Activated naive CD4-positive, alpha-beta T cell treated with anti-CD3 and anti-CD28 coated beads, Interleukin-2, amount 50 U/mL, for 72 hours (primary cell): ENCODE results near the gene ABCC4. TPM values are rescaled to one million over a fixed set of nuclear protein-coding genes. Genes with fewer than 3 reads are reported as not detected.

Source experiments
- ATAC-seq, 2 donors: fragments of 150-1000 bp; cut with Tn5 transposase; 2 replicates each; pipeline ENCODE4 v1.10.0; 2021; ENCODE audit warnings: mild to moderate bottlenecking in 2 of 2, moderate library complexity in 2 of 2
- DNase-seq, 2 donors: peaks; one replicate each; pipeline ENCODE4 v3.0.0; 2021 to 2022; ENCODE audit warnings: low spot score in 2 of 2
- H3K27ac Mint-ChIP-seq, 2 donors: one replicate each; pipeline ENCODE4 v1.8.0; 2022; ENCODE audit warnings: mild to moderate bottlenecking in 2 of 2, mixed read lengths in 2 of 2
- H3K36me3 Mint-ChIP-seq, 2 donors: one replicate each; pipeline ENCODE4 v1.8.0; 2022; ENCODE audit warnings: mixed read lengths in 2 of 2
- H3K9me3 Mint-ChIP-seq, 2 donors: one replicate each; pipeline ENCODE4 v1.8.0; 2022; ENCODE audit warnings: mixed read lengths in 2 of 2
- total RNA-seq, 2 donors: library from RNA; stranded (reverse); gene quantifications; one replicate each; pipeline ENCODE4 v1.2.3, GENCODE V29; 2022

Gene ABCC4
- total RNA-seq, 2 donors from 2014 or later: 6.2 to 11.2 TPM

DNA sequence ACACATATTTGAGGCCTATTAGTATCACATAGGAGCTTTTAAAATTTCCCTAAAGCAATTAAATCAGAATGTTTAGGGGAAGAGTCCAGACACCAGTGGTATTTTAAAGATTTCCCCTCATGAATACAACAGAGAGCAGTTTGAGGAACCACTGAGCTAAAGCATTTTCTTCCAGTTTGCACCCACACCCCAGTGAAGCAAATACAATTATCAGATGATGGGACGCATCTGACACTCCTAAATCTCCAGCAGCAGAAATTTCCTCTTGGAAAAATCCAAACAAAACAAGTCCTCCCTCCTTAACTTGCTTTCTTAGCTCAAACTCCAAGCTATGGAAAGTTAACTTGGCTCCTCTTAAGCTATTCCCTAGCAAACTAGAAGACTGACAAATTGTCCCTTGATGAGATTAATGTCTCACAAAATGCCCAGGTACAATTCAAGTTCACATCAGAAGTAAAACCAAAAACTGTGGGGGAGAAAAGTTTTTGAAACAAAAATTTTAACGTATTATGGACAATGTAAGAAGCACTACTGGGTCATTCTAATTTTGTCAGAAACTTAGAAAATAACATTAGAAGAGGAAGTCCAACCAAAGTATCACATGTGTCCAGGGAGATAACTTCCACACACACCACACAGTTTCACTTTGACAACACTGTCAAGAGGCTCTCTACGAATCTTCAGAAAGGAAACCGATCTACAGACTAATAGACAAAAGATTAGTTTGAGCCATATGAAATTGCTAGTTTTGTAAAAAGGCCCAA lies 74.1 kb downstream of the ABCC4 start:
- ATAC-seq (no peak), DNase-seq (no peak)
- Mint-ChIP-seq H3K9me3 (no peaks in the 10 kb centered on the region), H3K27ac (no peak overlapping the region), H3K36me3 (peaks cover 0 to 5% of the 10 kb centered on the region in 2 donors)

GRCh38 chr13:95226476-95226875 lies 74.8 kb downstream of the ABCC4 start:
- no peaks in the 10 kb centered on the region for H3K9me3 Mint-ChIP-seq
- DNase-seq (no peak), ATAC-seq (no peak)
- peaks cover 0 to 5% of the 10 kb centered on the region in 2 donors for H3K36me3 Mint-ChIP-seq
- no peak overlapping the region for H3K27ac Mint-ChIP-seq

- no peak for ATAC-seq
- peaks cover 0 to 5% of the 10 kb centered on the region in 2 donors for H3K36me3 Mint-ChIP-seq
- no peak for DNase-seq
- H3K9me3 Mint-ChIP-seq: no peaks in the 10 kb centered on the region
- H3K27ac Mint-ChIP-seq: no peak overlapping the region
Measured at GRCh38 chr13:95226050-95226449, 75.2 kb downstream of the ABCC4 start.

DNA sequence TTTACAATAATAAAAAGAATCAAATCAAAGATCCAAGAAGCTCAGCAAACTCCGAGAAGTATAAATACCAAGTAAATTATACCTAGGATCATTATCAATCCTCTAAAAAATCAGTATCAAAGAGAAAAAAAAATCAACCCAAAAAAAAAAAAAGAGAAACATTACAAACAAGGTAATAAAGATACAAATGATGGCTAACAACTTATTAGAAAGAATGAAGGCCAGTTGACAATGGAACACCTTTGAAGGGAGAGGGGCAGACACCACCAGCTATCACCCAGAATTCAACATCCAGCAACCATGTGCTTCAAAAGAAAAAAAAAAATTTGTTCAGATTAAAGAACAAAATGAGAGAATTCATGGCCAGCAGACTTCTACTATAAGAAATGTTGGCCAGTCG lies 77.2 kb downstream of the ABCC4 start:
- H3K36me3 Mint-ChIP-seq: peaks cover 0 to 5% of the 10 kb centered on the region in 2 donors
- no peak overlapping the region for H3K27ac Mint-ChIP-seq
- no peak for ATAC-seq
- no peaks in the 10 kb centered on the region for H3K9me3 Mint-ChIP-seq
- no peak for DNase-seq

DNA sequence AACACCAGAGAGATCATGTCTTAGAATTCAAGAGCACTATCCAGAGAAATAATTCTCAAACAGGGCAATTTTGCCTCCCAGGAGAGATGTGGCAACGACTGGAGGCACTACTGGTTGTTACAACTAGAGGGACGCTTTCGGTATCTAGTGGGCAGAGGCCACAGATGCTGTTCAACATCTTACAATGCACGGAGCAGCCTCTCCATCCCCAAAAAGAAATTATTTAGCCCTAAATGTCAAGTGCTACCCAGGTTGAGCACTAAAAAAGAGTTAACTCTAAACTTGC lies 78.6 kb downstream of the ABCC4 start:
- Mint-ChIP-seq H3K9me3 (no peaks in the 10 kb centered on the region), H3K27ac (no peak overlapping the region), H3K36me3 (peaks cover 0 to 5% of the 10 kb centered on the region in 2 donors)
- no peak for ATAC-seq
- DNase-seq: no peak

GRCh38 chr13:95221971-95222732 lies 79.1 kb downstream of the ABCC4 start:
- peaks cover 0 to 5% of the 10 kb centered on the region in 2 donors for H3K36me3 Mint-ChIP-seq
- H3K9me3 Mint-ChIP-seq: no peaks in the 10 kb centered on the region
- DNase-seq (no peak), ATAC-seq (no peak)
- H3K27ac Mint-ChIP-seq: no peak overlapping the region

DNA sequence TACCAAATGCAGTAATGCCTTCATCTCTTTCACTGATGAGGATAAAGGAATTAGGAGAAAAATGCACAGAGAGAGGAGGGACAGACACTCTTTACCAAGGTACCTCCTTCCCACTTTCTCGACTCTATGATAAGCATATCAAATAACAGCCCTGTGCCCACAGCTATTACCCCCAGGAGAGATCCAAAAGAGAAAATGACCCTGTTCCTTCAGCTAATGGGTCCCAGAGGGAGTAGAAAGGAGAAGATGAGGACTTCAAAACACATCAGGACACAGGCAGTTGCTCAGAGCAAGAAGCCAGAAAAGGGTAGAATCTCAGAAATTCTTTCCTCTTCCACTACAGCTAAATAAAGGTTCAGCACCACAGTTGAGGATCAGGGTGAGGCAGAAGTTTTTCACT lies 80.6 kb downstream of the ABCC4 start:
- no peak for ATAC-seq
- no peak for DNase-seq
- Mint-ChIP-seq H3K36me3 (peaks cover 0 to 5% of the 10 kb centered on the region in 2 donors), H3K27ac (no peak overlapping the region), H3K9me3 (no peaks in the 10 kb centered on the region)

DNA sequence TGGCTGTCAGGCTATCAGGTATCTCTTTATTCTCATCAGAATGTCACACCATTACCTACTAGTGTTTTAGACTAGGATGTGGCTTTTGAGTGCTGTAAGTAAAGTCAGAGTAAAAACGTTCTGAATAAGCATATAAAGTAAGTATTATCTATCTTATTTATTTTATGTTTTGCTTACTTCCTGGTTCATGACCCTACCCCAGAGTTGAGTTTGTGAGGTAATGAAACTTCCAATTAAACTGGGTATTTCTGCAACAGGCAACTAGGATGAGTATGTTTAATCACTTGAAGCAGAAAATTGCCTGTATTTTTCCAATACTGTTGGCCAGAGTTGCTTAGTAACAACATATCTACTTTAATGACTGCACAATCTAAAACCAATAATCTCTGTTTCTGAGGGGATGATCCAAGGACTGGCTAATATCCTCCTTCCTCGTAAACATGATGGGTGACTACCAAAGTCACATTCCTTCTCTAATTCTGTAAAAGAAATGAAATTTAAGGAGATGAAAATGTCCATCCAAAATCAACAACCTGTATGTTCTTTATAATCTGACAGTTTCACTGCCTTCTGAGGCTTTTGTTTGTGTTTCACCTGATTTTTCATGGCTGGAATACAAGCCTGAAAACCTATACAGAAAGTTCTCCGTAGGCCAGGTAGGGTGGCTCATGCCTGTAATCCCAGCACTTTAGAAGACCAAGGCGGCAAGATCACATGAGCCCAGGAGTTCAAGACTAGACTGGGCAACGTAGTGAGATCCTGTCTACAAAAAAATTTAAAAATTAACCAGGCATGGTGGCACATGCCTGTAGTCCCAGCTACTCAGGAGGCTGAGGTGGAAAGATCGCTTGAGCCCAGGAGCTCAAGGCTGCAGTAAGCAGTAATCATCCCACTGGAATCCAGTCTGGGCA lies 83.1 kb downstream of the ABCC4 start:
- ATAC-seq (no peak), DNase-seq (no peak)
- no peaks in the 10 kb centered on the region for H3K9me3 Mint-ChIP-seq
- H3K27ac Mint-ChIP-seq: no peak overlapping the region
- peaks cover 0 to 5% of the 10 kb centered on the region in 2 donors for H3K36me3 Mint-ChIP-seq

- no peak overlapping the region for H3K27ac Mint-ChIP-seq
- peaks cover 0 to 3% of the 10 kb centered on the region in 2 donors for H3K36me3 Mint-ChIP-seq
- ATAC-seq: no peak
- no peaks in the 10 kb centered on the region for H3K9me3 Mint-ChIP-seq
- DNase-seq: no peak
Measured at GRCh38 chr13:95216182-95216581, 85.1 kb downstream of the ABCC4 start.

GRCh38 chr13:95212983-95213850 lies 88.0 kb downstream of the ABCC4 start:
- Mint-ChIP-seq H3K36me3 (peaks cover under 1 to 11% of the 10 kb centered on the region in 2 donors), H3K9me3 (no peaks in the 10 kb centered on the region), H3K27ac (peak overlapping the region in 1 of 2 donors; percentile 84)
- no peak for DNase-seq
- ATAC-seq: no peak

DNA sequence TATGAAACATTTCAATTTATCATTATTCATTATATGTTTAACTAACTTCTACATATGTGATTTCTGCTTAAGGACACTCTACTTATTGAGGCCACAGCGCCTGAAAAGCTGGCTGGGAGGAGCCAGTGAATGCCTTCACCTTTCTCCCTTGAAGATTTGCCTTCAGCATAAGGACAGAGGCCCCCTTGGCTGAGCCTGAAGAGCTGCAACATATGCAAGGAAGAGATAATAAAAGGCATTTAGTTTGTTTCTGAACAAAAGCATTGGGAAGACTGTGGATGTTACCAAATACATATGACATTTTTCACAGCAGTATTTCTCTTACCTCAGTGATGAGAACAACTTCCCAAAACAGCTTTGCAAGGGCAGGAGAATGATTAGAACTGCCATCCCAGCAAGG lies 92.1 kb downstream of the ABCC4 start:
- no peak overlapping the region for H3K27ac Mint-ChIP-seq
- ATAC-seq (no peak), DNase-seq (no peak)
- no peaks in the 10 kb centered on the region for H3K9me3 Mint-ChIP-seq
- peaks cover 6 to 26% of the 10 kb centered on the region in 2 donors for H3K36me3 Mint-ChIP-seq

DNA sequence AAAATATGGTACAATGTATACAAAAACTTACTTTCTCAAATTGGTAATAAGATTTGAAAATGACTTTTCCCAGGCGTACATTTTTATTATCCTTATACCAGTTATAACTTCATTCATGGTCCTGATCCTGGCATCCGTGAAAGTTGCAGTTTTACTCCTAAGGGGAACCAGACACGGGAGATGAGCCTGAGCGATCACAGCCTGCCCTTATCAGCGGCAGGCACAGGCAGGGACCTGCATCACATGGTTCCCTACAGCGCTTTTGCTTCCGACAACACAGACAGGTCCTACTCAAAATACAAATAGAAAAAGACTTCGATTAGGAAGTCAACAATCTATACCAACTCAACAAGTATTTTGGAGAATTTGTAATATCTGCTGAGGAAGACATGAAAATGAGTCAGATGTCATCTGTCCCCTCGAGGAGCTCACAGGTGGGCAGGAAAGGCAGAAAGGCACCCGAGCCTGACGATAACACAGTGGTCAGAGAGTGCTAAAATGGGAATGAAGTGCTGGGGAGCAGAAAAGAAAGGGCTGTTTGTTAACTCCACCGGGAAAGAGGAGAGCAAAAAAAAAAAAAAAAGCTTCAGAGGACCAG lies 93.4 kb downstream of the ABCC4 start:
- H3K9me3 Mint-ChIP-seq: no peaks in the 10 kb centered on the region

GRCh38 chr13:95206116-95206515 lies 95.1 kb downstream of the ABCC4 start:
- no peak for ATAC-seq
- no peak overlapping the region for H3K27ac Mint-ChIP-seq
- DNase-seq: no peak
- H3K36me3 Mint-ChIP-seq: peaks cover 6 to 28% of the 10 kb centered on the region in 2 donors
- no peaks in the 10 kb centered on the region for H3K9me3 Mint-ChIP-seq

More for the DNA sequence above, 93.4 kb downstream of the ABCC4 start:
- DNase-seq (no peak), ATAC-seq (no peak)
- no peak overlapping the region for H3K27ac Mint-ChIP-seq
- peaks cover 6 to 26% of the 10 kb centered on the region in 2 donors for H3K36me3 Mint-ChIP-seq

DNA sequence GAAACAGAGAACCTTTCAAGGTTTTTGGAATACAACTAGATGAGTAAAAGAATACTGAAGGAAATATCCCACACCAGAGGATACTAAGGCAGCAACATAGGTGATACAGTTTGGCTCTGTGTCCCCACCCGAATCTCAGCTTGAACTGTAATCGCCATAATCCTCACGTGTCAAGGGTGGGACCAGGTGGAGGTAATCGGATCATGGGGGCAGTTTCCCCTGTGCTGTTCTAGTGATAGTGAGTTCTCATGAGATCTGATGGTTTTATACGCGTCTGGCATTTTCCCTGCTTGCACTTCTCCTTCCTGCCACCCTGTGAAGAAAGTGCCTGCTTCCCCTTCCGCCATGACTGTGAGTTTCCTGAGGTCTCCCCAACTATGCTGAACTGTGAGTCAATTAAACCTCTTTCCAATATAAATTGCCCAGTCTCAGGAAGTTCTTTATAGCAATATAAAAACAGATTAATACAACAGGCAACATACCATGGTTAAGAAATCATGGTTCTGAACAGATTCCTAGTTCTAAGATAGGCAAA lies 97.0 kb downstream of the ABCC4 start:
- DNase-seq (no peak), ATAC-seq (no peak)
- peak overlapping the region in 1 of 2 donors; percentile 68 for H3K27ac Mint-ChIP-seq
- H3K36me3 Mint-ChIP-seq: peaks cover 18 to 36% of the 10 kb centered on the region in 2 donors
- peaks cover 1 to 8% of the 10 kb centered on the region in 2 donors for H3K9me3 Mint-ChIP-seq

- Mint-ChIP-seq H3K9me3 (peaks cover 3 to 11% of the 10 kb centered on the region in 2 donors), H3K27ac (no peak overlapping the region), H3K36me3 (peaks cover 29 to 33% of the 10 kb centered on the region in 2 donors)
- DNase-seq (no peak), ATAC-seq (no peak)
Measured at GRCh38 chr13:95201814-95202651, 99.2 kb downstream of the ABCC4 start.
